ENCODE results near the gene RGS9BP.
"Not testable (repeated sequence)": the region's sequence is repeated elsewhere in the genome, so short reads cannot be mapped to it uniquely, and the experiment has no call there.

DNA sequence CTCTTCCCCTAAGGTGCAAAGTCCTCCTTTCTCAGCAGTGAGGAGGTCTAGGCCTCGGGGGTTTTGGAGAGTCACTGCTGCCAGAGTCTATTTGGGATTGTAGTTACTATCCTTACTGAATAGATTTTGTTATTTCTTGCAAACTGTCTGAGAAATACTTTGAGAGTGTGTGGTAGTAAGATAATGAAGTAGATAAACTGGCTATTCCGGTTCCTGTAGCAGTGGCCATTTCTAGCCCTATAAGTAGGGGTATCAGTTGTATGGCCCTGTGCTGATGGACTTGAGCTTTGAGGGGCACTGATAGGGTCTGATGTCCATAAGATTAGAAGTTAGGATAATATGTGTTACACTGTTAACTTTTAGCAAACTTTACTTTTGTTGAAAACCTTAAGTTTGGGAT lies 18.7 kb downstream of the RGS9BP start:
- TF ChIP-seq, protein P1, sequence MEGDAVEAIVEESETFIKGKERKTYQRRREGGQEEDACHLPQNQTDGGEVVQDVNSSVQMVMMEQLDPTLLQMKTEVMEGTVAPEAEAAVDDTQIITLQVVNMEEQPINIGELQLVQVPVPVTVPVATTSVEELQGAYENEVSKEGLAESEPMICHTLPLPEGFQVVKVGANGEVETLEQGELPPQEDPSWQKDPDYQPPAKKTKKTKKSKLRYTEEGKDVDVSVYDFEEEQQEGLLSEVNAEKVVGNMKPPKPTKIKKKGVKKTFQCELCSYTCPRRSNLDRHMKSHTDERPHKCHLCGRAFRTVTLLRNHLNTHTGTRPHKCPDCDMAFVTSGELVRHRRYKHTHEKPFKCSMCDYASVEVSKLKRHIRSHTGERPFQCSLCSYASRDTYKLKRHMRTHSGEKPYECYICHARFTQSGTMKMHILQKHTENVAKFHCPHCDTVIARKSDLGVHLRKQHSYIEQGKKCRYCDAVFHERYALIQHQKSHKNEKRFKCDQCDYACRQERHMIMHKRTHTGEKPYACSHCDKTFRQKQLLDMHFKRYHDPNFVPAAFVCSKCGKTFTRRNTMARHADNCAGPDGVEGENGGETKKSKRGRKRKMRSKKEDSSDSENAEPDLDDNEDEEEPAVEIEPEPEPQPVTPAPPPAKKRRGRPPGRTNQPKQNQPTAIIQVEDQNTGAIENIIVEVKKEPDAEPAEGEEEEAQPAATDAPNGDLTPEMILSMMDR (IDR thresholded peaks at IDR 0.05; ENCODE audit: low read length) = not testable (repeated sequence)
- not testable (repeated sequence) for TF ChIP-seq EZH2phosphoT487 (IDR thresholded peaks at IDR 0.05; ENCODE audit: low read length)
